GM13977 (cell line): Measurements from ENCODE around the gene ADAMTS7.

Experiments used
- DNase-seq: peaks from one replicate; pipeline ENCODE4 v3.0.0; 2012; ENCODE audit warnings: low spot score
- in situ Hi-C: fragments of 300-500 bp; cut with MboI; formaldehyde crosslinking; loops from one replicate; pipeline ENCODE4 v1.12.0; 2022; ENCODE audit warnings: low sequenced_read_pairs, low pct_unique_long_range_greater_than_20kb, mixed read lengths, inconsistent platforms; ENCODE audit not compliant: unreplicated experiment
- TF ChIP-seq, protein P1 (sequence below): IDR thresholded peaks from 2 replicates; pipeline ENCODE4 v1.5.1; 2012; ENCODE audit warnings: mild to moderate bottlenecking, control low read depth; ENCODE audit not compliant: insufficient read depth; ENCODE audit errors: extremely low read depth, missing control alignments

The ADAMTS7 gene

DNA sequence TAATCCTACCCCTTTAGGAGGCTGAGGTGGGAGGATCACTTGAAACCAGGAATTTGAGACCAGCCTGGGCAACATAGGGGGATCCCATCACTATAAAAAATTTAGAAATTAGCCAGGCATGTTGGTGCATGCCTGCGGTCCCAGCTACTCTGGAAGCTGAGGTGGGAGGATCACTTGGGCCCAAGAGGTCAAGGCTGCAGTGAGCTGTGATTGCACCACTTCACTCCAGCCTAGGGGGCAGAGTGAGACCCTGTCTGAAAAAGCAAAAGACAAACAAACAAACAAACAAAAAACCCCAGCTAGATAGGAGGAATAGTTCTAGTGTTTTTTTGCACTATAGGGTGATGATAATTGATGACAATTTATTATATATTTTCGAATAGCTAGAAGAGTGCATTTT lies 99.6 kb downstream of the ADAMTS7 start:
- in situ Hi-C loops = no loop called here
- TF ChIP-seq, protein P1, sequence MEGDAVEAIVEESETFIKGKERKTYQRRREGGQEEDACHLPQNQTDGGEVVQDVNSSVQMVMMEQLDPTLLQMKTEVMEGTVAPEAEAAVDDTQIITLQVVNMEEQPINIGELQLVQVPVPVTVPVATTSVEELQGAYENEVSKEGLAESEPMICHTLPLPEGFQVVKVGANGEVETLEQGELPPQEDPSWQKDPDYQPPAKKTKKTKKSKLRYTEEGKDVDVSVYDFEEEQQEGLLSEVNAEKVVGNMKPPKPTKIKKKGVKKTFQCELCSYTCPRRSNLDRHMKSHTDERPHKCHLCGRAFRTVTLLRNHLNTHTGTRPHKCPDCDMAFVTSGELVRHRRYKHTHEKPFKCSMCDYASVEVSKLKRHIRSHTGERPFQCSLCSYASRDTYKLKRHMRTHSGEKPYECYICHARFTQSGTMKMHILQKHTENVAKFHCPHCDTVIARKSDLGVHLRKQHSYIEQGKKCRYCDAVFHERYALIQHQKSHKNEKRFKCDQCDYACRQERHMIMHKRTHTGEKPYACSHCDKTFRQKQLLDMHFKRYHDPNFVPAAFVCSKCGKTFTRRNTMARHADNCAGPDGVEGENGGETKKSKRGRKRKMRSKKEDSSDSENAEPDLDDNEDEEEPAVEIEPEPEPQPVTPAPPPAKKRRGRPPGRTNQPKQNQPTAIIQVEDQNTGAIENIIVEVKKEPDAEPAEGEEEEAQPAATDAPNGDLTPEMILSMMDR = no peak
- DNase-seq = no peak

DNA sequence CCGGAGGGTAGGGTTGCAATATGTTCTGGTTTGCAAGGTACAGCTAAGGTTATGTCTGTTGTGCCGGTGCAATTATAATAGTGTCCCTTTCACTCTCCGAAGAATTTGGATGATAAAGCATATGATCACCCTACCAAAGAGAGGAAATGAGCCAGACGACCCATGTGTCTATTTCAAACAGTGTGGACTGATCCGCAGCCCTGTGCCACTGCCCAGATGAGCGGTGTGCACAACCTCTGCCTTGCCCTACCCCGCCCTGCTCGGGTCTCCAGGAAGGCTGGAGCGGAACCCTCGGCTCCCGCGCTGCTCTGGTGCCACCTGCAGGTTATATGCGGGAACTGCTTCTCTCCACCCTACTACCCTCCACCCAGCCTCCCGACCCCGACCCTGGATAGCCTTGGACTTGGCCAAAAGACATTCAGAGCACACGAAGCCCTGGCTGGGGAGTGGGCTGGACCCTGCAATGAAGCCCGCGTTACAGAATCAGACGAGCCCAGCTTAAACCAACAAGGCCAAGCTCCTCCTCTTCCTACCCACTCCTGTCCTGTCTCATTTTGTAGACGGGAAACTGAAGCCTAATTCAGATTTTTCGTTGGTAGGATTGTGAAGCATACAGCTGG lies 101.9 kb downstream of the ADAMTS7 start:
- peak; percentile 59 for DNase-seq
- in situ Hi-C loops = loop anchor here (10.0 kb wide), 1 partner anchor 75 kb away; no protein-coding TSS in a partner anchor
- TF ChIP-seq, protein P1 = peak; percentile 87
